ENCODE measurements around the gene SYT1. TPM values are rescaled to one million over a fixed set of nuclear protein-coding genes. Genes with fewer than 3 reads are reported as not detected.

SYT1 gene
- total and polyA plus RNA-seq, 4 donors = 0.53 to 0.84 (median 0.64) TPM

DNA sequence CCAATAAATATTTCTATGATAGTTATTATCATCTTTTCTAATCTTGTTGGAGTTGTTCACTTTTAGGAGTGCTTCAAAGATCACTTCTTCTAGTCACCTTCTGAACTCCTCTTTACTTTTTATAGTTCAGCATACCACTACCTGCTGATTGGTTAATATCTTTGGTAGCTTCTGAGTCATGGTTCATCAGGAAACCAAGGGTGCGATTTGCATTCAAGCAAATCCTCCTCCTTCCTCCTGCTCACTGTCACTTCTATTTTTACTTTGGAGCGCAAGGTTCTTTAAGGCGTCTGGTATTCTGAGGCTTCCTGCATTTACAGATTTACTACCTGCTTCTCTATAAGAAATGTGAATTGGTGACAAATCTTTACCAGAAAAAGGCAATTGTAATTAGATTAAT lies 24.0 kb downstream of the SYT1 start:
- WGBS = 76% methylated on average over 3 of the region's 3 CpGs
- TF ChIP-seq NR2F2 (IDR thresholded peaks at IDR 0.05) = no peak
- TF ChIP-seq, protein P1, sequence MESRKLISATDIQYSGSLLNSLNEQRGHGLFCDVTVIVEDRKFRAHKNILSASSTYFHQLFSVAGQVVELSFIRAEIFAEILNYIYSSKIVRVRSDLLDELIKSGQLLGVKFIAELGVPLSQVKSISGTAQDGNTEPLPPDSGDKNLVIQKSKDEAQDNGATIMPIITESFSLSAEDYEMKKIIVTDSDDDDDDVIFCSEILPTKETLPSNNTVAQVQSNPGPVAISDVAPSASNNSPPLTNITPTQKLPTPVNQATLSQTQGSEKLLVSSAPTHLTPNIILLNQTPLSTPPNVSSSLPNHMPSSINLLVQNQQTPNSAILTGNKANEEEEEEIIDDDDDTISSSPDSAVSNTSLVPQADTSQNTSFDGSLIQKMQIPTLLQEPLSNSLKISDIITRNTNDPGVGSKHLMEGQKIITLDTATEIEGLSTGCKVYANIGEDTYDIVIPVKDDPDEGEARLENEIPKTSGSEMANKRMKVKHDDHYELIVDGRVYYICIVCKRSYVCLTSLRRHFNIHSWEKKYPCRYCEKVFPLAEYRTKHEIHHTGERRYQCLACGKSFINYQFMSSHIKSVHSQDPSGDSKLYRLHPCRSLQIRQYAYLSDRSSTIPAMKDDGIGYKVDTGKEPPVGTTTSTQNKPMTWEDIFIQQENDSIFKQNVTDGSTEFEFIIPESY (IDR thresholded peaks at IDR 0.05) = no peak
- TF ChIP-seq JUND (IDR thresholded peaks at IDR 0.05) = no peak
- H3K27ac ChIP-seq (ENCODE audit: low read depth in 1 of 2, low read length in 2 of 2) = no peak overlapping the region
- no peaks in the 10 kb centered on the region for H3K27me3 ChIP-seq (ENCODE audit: control insufficient read depth in 4 of 4, insufficient read depth in 4 of 4, low read length in 3 of 4)
- no peaks in the 10 kb centered on the region for H3K9me3 ChIP-seq (ENCODE audit: control insufficient read depth in 4 of 4, low read length in 3 of 4)
- H3K36me3 ChIP-seq (ENCODE audit: control insufficient read depth in 4 of 4, insufficient read depth in 3 of 4, low read depth in 1 of 4, low read length in 3 of 4) = no peaks in the 10 kb centered on the region
- DNase-seq (ENCODE audit: low spot score) = no peak
- H3K4me3 ChIP-seq (ENCODE audit: low read depth in 1 of 3, low read length in 3 of 3) = no peak overlapping the region
- H3K9ac ChIP-seq (ENCODE audit: low read depth in 1 of 2, low read length in 2 of 2) = no peak overlapping the region
- H3K4me1 ChIP-seq (ENCODE audit: control insufficient read depth in 4 of 4, insufficient read depth in 4 of 4, low read length in 3 of 4) = no peaks in the 10 kb centered on the region

DNA sequence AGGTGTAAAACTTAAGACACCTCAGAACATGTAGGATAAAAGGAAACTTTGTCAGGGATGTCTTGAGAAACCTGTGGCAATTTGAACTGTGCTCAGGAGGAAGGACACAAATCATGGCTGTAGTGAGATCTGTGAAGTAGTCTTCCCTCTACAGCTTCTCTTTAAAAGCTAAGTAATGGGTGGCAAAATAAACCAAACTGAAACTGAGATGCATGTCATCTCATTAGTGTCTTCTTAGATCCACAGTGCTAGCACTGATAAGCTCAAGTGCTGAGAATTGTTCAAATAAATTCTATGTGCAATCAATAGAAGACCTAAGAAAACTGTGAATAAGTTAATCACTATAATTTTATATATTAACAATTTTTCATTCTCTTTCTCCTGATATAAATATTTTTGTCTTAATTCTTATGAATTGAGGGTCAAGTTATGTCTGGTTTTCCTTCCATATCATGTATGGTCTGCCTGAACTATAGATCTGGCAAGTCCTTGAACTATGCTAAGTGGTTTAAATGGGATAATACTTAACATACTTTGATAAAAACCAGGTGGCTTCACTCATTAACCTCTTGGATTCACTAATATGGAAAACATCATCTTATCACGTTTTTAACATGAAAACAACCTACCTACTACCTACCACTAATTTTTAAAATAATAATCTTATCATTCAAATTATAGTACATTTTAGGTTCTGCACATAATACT lies 27.2 kb downstream of the SYT1 start:
- no peak overlapping the region for H3K27ac ChIP-seq (ENCODE audit: low read depth in 1 of 2, low read length in 2 of 2)
- WGBS = 17% methylated on average over 1 of the region's 1 CpG
- H3K9me3 ChIP-seq (ENCODE audit: control insufficient read depth in 4 of 4, low read length in 3 of 4) = no peaks in the 10 kb centered on the region
- no peak for DNase-seq (ENCODE audit: low spot score)
- TF ChIP-seq FOXA2 (IDR thresholded peaks at IDR 0.05) (no peak), HNF4A (conservative IDR thresholded peaks at IDR 0.05) (no peak), YY1 (IDR thresholded peaks at IDR 0.05) (no peak), EGR1 (IDR thresholded peaks at IDR 0.05; ENCODE audit: low read depth in 2 of 2) (no peak), HNF4G (IDR thresholded peaks at IDR 0.05) (no peak)
- TF ChIP-seq, protein P2, sequence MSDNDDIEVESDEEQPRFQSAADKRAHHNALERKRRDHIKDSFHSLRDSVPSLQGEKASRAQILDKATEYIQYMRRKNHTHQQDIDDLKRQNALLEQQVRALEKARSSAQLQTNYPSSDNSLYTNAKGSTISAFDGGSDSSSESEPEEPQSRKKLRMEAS (IDR thresholded peaks at IDR 0.05) = no peak
- TF ChIP-seq, protein P3, sequence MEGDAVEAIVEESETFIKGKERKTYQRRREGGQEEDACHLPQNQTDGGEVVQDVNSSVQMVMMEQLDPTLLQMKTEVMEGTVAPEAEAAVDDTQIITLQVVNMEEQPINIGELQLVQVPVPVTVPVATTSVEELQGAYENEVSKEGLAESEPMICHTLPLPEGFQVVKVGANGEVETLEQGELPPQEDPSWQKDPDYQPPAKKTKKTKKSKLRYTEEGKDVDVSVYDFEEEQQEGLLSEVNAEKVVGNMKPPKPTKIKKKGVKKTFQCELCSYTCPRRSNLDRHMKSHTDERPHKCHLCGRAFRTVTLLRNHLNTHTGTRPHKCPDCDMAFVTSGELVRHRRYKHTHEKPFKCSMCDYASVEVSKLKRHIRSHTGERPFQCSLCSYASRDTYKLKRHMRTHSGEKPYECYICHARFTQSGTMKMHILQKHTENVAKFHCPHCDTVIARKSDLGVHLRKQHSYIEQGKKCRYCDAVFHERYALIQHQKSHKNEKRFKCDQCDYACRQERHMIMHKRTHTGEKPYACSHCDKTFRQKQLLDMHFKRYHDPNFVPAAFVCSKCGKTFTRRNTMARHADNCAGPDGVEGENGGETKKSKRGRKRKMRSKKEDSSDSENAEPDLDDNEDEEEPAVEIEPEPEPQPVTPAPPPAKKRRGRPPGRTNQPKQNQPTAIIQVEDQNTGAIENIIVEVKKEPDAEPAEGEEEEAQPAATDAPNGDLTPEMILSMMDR (IDR thresholded peaks at IDR 0.05; ENCODE audit: low read depth, low read length, missing input control) = no peak
- no peak overlapping the region for H3K4me3 ChIP-seq (ENCODE audit: low read depth in 1 of 3, low read length in 3 of 3)
- no peaks in the 10 kb centered on the region for H3K4me1 ChIP-seq (ENCODE audit: control insufficient read depth in 4 of 4, insufficient read depth in 4 of 4, low read length in 3 of 4)
- no peaks in the 10 kb centered on the region for H3K27me3 ChIP-seq (ENCODE audit: control insufficient read depth in 4 of 4, insufficient read depth in 4 of 4, low read length in 3 of 4)
- no peak overlapping the region for H3K9ac ChIP-seq (ENCODE audit: low read depth in 1 of 2, low read length in 2 of 2)
- no peaks in the 10 kb centered on the region for H3K36me3 ChIP-seq (ENCODE audit: control insufficient read depth in 4 of 4, insufficient read depth in 3 of 4, low read depth in 1 of 4, low read length in 3 of 4)

DNA sequence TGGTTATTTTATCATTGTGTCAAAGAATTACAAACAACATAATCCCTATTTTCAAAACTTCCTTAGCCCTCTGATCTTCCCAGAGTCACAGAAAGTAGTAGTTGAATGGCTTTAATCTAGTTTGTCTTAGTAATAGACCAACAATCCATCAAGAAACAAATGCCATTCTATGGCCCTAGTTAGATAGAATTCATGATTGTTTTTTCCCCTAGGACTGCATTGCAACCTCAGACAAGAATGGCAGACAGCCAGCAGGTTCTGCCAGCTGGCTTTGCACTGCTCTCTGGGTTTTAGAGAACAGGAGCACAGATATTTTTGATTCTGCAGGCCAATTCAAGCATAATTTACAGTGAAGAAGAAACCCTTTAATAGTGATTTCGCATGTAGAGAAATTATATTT lies 33.8 kb downstream of the SYT1 start:
- 83% methylated on average over 1 of the region's 1 CpG for WGBS
- Histone ChIP-seq H3K27me3 (ENCODE audit: control insufficient read depth in 4 of 4, insufficient read depth in 4 of 4, low read length in 3 of 4) (no peaks in the 10 kb centered on the region), H3K27ac (ENCODE audit: low read depth in 1 of 2, low read length in 2 of 2) (no peak overlapping the region), H3K9me3 (ENCODE audit: control insufficient read depth in 4 of 4, low read length in 3 of 4) (no peaks in the 10 kb centered on the region), H3K4me1 (ENCODE audit: control insufficient read depth in 4 of 4, insufficient read depth in 4 of 4, low read length in 3 of 4) (no peaks in the 10 kb centered on the region), H3K36me3 (ENCODE audit: control insufficient read depth in 4 of 4, insufficient read depth in 3 of 4, low read depth in 1 of 4, low read length in 3 of 4) (no peaks in the 10 kb centered on the region), H3K9ac (ENCODE audit: low read depth in 1 of 2, low read length in 2 of 2) (no peak overlapping the region), H3K4me3 (ENCODE audit: low read depth in 1 of 3, low read length in 3 of 3) (no peak overlapping the region)
- TF ChIP-seq, protein P3 (IDR thresholded peaks at IDR 0.05; ENCODE audit: low read depth, low read length, missing input control) = no peak
- TF ChIP-seq RXRA (IDR thresholded peaks at IDR 0.05) = no peak
- TF ChIP-seq, protein P1 (IDR thresholded peaks at IDR 0.05) = no peak
- no peak for TF ChIP-seq TAF1 (conservative IDR thresholded peaks at IDR 0.05)
- TF ChIP-seq GABPA (IDR thresholded peaks at IDR 0.05 in 1 of 2, conservative IDR thresholded peaks at IDR 0.05 in 1 of 2) = no peak
- TF ChIP-seq NR2F2 (IDR thresholded peaks at IDR 0.05) = no peak
- no peak for TF ChIP-seq EGR1 (IDR thresholded peaks at IDR 0.05; ENCODE audit: low read depth in 2 of 2)
- no peak for TF ChIP-seq JUND (IDR thresholded peaks at IDR 0.05)
- TF ChIP-seq, protein P2 (IDR thresholded peaks at IDR 0.05) = no peak
- TF ChIP-seq YY1 (IDR thresholded peaks at IDR 0.05) = no peak
- TF ChIP-seq, protein P4, sequence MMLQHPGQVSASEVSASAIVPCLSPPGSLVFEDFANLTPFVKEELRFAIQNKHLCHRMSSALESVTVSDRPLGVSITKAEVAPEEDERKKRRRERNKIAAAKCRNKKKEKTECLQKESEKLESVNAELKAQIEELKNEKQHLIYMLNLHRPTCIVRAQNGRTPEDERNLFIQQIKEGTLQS (IDR thresholded peaks at IDR 0.05) = no peak
- TF ChIP-seq HNF4G (IDR thresholded peaks at IDR 0.05) = no peak
- TF ChIP-seq RAD21 (IDR thresholded peaks at IDR 0.05) = no peak
- no peak for DNase-seq (ENCODE audit: low spot score)

Measured in liver (tissue), 9 donors.